Fibroblast of skin of left quadriceps (primary cell): ENCODE data around the gene CCM2L.
"Not testable (repeated sequence)": the region's sequence is repeated elsewhere in the genome, so short reads cannot be mapped to it uniquely, and the experiment has no call there.

ENCODE experiments used
- DNase-seq, 2 experiments: peaks; one replicate each; pipeline ENCODE4 v3.0.0-alpha.2; 2013; ENCODE audit warnings: low read depth in 2 of 2

Gene CCM2L

GRCh38 chr20:32028647-32029372, 18.6 kb downstream of the CCM2L start:
- no peak for DNase-seq

DNA sequence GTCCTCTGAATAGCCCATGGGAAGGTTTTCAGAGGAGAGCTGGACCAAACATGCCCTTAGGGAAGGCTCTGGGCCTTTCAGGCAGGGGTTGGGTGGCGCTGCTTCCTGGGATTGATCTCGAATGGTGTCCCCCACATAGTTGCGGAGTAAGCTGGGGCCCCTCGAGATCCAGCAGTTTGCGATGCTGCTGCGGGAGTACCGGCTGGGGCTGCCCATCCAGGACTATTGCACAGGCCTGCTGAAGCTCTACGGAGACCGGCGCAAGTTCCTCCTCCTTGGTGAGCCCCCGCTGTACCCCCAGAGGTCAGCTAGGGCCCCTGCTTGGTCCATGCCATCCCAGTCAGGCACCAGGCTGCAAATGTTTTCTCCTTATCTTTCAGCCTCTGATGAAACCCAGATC, 19.3 kb downstream of the CCM2L start:
- no peak for DNase-seq

GRCh38 chr20:32031007-32031958, 21.0 kb downstream of the CCM2L start:
- DNase-seq, result peak; percentile 42 to 47

GRCh38 chr20:32033316-32033715, 23.1 kb downstream of the CCM2L start:
- no peak for DNase-seq

DNA sequence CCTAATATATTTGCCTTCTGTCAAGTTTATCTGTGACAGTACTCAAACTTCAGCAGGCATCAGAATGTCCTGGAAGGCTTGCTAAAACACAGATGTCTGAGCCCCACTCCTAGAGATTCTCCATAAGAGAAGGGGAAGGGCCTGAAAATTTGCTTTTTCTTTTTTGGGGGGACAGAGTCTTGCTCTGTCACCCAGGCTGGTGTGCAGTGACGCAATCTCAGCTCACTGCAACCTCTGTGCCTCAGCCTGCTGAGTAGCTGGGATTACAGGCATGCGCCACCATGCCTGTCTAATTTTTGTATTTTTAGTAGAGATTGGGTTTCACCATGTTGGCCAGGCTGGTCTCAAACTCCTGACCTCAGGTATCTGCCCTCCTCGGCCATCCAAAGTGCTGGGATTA, 23.5 kb downstream of the CCM2L start:
- not testable (repeated sequence) for DNase-seq

- no peak for DNase-seq
Observed at GRCh38 chr20:32034581-32035425, 24.6 kb downstream of the CCM2L start.

GRCh38 chr20:32035426-32035779, 25.2 kb downstream of the CCM2L start:
- DNase-seq, result no peak

DNA sequence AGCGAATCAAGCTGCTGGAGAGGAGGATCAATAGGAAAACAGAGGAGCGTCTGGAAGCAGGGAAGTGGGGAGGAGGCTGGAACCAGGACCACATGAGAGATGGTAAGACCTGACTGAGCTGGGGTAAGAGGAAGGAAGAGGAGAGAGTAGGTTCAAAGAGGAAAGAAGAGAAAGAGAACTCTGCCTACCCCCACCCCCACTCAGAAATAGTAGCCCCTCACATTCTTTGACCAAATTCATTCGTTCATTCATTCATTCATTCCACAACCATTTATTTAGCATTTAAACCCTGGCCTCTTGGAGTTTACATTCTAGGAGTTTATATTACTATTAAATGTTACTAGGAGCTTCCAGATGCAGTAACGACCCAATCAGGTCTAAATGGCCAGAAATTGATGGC, 26.0 kb downstream of the CCM2L start:
- DNase-seq, result no peak

DNA sequence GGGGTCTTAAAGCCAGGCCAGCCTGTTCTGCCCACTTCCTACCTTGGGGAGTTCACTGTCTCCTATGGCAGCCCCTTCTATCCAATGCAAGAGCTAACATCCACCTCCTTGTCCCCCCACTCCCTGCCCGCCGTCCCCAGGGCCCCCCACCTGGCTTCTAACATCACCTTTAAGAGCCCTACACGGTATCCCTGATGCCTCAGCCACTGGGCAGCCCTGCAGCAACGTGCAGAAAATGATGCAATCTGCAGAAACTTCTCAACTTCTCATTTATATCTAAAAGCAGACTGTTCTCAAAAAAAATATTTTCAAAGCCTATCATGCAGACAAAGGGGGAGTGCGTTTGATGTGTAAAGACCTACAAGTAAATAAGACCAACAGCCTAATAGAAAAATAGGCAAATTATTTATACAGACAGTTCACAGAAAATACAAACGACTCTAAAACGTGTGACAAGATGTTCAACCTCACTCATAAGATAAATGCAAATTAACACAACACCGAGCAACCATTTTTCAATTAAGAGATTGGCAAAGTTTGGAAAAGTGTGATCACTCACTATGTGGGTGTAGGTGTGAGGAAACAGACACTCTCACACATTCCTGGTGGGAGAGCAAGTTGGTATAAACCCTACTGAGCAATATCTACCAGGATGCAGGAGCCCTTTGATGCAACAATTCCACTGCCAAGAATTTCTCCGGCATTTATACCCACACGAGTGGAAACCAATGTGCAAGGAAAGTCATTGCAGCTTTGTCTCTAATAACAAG, 26.7 kb downstream of the CCM2L start:
- peak; percentile 13 to 17 for DNase-seq

GRCh38 chr20:32037929-32038328, 27.7 kb downstream of the CCM2L start:
- peak; percentile 9 to 12 for DNase-seq

GRCh38 chr20:32040142-32040953, 30.1 kb downstream of the CCM2L start:
- no peak for DNase-seq

- DNase-seq, result no peak
Observed at GRCh38 chr20:32045999-32046398, 35.8 kb downstream of the CCM2L start.

DNA sequence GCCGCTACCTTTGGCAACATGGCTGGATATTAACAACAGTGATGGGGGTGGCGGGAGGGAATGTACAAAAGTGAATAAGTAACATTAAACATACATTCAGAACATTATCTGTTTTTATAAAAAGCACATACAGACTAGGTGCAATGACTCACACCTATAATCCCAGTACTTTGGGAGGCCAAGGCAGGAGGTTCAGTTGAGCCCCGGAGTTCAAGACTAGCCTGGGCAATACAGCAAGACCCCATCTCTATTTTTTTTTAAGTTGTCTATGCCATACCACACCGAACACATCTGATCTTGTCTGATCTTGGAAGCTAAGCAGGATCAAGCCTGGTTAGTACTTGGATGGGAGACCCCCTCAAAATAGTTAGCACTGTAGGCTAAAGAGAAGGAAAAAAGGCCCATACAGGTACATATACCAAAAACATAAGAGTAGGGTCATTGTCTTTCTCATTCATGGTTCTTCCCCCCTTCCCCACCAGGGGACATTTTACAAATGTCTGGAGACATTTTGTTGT, 40.1 kb downstream of the CCM2L start:
- DNase-seq, result no peak

DNA sequence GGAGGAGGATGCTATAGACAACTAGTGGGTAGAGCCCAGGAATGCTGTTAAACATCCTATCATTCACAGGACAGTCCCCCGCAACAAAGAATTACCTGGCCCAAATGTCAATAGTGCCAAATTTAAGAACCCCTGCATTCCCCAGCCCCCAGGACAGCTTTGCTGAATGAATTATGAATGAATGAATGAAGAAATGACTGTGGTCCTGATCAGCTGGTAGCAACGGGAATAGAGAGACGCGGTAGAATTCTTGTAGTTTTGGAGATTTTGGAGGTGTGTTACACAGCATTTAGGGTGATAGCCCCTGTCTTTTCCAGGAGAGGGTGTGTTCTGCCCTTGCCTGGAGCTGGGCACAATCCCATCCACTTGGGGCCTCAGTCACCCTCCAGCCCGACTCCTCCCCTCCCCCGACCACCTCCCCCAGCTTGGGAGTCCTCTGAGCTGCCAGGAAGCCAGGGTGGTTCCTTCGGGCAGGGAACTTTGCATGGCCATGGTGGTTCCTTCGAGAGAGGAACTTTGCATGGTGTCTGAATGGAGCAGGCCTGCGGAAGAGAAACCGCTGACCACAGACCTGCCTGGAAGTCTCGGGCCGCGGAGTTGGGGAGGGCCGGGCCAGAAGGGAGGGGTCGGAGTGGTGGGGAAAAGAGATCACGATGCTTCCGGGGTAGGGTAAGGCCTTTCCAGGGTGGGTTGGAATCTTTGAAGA, 40.8 kb downstream of the CCM2L start:
- no peak for DNase-seq

DNA sequence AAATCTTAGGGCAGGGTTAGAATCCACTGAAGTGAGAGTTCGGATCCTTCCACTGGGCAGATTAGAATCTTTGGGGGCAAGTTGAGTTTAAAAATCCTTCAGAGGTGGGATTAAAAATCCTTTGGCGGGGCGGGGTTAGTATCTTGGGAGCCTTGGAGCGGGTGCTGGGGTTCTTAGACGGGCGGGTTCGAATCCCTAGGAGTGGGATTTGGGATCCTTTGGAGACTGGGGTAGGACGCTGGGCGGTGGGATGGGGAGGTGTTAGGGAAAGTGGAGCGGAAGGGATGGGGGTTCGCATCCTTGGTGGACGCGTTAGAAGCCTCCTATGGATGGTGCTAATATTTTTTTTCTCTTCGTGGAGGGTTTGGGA, 41.5 kb downstream of the CCM2L start:
- no peak for DNase-seq

DNA sequence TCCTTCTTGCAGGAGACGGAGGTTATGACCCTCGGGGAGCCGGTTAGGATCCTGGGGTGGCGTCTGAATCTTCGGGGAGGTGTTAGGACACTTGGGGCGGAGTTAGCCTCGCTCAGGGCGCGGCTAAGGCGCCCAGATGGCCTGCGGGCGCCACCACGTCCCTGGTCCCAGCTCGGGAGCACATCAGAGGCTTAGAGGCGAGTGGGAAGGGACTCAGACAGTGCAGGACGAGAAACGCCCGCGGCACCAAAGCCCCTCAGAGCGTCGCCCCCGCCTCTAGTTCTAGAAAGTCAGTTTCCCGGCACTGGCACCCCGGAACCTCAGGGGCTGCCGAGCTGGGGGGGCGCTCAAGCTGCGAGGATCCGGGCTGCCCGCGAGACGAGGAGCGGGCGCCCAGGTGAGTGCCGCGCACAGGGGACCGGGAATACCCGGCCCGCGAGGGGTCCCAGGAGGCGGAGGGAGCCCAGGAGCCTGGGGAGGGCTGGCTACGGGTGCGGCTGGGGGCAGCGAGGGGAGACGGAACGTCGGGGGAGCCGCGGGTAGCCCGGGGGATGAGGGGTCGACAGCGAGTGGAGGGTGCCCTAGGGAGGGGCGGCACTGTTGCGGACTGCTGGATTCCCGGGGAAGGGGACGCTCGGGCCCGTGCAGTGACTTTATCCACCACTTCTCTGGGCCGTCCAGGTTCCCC, 42.0 kb downstream of the CCM2L start, which contains the start of gene HCK:
TSS of gene HCK (plus strand) at position 153 of the 688 bp plus-strand sequence.
- no peak for DNase-seq

GRCh38 chr20:32052778-32053362, 42.6 kb downstream of the CCM2L start:
- DNase-seq, result no peak

GRCh38 chr20:32053648-32054047, 43.4 kb downstream of the CCM2L start:
- DNase-seq, result no peak
